ENCODE data around the gene UCN3.

The UCN3 gene, protein sequence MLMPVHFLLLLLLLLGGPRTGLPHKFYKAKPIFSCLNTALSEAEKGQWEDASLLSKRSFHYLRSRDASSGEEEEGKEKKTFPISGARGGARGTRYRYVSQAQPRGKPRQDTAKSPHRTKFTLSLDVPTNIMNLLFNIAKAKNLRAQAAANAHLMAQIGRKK

DNA sequence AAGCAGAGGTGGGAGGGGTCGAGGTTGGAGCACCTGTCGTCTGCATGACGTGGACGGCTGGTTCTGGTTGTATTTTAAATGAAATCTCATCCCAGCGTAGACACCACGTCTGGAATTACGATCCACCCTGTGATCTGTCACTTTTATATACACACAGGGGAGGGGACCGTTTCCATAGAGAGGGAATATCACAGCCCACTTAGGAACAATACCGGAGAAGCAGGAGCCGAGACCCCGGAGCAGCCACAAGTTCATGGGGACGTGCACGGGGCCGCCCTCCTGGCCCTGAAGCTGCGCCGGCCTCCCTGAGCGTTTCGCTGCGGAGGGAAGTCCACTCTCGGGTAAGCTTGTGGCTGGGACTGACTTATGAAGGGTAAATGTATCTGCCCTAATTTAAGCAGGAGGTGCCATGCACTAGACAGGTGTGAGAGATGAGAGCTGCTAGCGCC is at the start of gene UCN3:
UCN3 (plus strand) TSS at position 77 of the 449 bp plus-strand sequence. CDS start 8,755 bp downstream, outside the sequence.
- no peak for DNase-seq

DNA sequence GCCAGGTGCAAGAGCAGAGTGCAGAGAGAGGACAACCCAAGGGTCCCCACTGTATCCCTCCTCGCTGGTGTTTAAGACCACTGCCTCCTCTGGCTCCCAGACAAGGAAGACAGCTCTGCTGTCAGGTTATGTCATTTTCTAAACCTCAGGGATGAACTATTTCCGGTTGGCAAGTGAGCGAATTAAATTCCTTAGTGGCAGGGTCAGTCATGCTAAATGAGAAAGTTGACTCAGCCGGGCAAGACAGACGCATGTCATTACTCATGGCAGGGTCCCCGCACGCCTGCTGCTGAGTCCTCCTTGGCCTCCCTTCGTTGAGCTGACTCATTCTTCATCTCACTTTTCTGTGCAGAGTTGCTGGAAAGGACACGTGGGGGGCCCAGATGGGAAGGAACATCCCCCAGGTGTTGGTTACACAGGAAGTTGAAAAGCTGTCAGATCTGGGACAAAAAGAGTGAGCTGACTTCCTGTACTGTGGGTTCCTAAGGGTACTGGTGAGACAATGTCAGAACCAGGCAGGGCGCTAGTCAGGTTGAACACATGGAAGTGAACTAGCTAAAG is 47.1 kb upstream of the UCN3 start:
- DNase-seq = peak; percentile 27

DNA sequence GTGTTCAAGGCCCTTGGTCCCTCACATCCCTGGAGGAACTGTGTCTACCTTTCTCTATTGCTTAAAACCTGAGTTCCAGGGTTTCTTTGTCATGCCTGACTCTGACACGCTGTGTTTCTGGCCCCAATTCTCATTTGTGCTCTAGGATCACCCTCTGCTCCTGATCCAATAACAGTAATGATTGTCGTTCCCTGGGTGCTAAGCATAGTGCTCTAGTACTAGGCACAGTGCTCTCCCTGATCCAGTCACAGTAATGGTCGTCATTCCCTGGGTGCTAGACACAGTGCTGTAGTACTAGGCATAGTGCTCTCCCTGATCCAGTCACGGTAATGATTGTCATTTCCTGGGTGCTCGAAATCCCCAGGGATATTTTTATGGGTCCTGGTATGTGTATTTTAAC is 46.6 kb upstream of the UCN3 start:
- no peak for DNase-seq

DNA sequence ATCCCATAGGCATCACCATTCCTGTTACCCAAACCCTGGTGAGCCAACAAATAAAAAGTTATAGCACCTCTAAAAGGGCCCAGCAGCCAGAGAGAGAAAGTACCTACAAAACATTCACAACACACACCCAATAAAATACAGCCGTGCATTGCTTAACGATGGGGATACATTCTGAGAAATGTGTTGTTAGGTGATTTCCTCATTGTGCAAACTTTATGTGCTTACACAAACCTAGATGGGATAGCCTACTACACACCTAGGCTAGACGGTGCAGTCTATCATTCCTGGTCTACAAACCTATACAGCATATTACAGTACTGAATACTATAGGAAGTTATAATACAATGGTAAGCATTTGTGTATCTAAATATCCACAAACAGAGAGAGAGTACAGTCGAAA is 44.9 kb upstream of the UCN3 start:
- DNase-seq = no peak

DNA sequence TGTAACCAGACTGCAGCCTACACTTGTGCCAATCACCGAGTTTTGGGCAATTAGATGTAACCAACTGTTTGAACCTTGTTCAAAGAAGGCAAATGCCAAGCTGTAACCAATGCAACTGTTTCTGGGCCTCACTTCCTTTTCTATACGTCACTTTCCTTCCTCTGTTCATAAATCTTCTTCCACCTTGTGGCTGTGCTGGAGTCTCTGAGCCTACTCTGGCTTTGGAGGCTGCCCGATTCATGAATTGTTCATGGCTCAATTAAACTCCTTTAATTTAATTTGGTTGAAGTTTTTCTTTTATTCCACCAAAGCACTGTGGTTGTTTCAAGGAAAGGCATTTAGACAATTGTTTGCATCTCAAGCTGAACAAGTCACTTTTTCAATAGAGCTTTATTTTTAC is 43.5 kb upstream of the UCN3 start:
- DNase-seq = no peak

DNA sequence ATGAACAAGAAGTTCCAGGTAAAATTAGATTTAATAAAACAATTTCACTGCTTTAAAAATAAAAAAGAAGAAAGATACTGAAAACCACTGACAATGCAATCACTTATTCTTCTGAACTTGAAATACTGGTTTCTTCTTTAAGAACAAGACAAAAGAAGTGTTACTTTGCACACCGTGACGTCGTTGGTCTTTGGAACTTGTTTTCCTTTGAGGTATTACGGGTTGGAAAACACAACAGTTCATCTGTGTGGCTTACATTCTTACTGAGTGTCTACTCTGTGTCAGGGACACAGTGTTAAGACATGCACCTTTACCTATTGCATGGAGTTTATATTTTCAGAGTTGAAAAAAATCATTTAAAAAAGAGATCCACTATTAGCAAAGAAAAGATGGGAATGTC is 41.3 kb upstream of the UCN3 start:
- DNase-seq = no peak

DNA sequence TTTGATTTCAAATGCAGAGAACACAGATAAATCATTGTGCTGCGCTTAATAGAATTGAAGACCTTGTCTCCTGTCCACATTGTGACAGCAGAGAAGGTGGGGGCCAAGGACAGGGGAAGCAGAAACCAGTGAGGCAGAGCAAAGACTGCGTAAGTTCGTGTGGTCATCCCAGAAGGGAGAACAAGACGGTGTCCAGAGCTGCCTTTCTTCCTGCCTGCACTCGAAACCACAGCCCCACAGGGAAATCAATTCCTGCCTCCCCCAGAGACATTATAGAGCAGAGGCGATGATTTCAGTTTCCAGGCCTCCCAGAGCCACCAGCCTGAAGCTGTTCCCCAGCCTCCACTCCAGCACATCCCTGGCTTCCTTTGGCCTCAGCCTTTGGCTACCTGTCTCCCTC is 39.7 kb upstream of the UCN3 start:
- no peak for DNase-seq

DNA sequence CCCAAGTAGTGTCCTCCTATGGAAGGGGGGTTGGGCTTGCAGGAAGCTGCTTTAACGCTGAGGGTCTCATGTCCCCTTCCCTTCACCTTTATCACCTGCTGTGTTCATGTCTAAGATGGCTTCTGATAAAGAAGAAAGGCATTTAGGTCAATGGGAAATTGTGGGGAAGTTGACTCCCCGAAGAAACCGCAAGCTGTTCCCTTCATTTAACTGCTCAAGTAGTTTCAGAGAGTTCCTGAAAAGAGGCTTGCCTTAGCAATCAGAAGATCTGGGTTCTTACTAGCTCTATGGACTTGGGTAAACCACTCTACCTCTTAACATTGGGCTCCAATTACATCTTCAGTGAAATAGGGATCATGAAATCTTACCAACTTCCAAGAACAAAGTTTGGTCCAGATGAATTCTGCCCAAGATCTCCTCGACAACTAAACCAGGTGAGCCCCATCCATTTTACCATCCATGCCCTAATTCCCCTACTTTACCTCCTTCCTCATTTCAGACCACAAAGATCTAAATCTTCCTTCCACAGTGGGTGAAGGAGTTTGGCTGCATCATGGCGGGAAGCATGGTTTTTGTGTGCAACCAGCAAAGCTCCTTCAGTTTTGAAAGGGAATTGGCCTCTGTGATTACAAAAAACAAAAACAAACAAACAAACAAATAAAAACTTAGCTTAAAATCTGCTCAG is 30.4 kb upstream of the UCN3 start:
- no peak for DNase-seq

DNA sequence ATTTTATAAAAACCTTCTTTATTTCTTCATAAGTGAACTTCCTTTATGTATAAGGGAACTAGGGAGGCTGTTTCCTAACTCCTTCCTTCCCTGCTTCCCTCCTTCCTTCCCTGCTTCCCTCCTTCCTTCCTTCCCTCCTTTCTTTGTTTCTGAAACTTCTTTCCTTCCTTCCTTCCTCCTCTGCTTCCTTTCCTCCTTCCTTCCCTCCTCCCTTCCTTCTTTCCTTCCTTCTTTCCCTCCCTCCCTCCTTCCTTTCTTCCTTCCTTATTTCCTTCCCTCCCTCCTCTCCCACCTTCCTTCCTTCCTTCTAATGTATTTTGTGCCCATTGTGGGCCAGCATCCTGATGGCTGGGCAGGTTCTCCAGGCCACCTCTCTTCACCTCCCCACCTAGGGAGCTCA is 26.8 kb upstream of the UCN3 start:
- DNase-seq = no peak

DNA sequence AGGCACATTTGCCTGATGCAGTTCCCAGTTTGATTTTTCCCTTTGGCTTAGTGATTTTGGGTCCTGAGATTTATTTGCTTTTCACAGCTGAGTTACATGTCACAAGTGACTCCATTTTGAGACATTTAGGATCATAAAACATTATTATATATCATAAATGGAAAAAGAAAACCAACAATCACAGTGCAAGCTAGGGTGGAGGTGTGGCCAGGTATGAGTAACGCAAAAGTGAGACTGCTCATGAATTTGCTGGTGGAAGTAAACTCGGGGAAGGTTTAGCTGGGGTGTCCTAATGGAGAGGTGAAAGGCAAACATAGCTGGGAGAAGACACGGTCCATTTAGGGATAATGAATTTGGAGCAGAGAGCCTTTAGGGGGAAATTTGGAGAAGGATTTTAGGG is 21.7 kb upstream of the UCN3 start:
- DNase-seq = no peak

DNA sequence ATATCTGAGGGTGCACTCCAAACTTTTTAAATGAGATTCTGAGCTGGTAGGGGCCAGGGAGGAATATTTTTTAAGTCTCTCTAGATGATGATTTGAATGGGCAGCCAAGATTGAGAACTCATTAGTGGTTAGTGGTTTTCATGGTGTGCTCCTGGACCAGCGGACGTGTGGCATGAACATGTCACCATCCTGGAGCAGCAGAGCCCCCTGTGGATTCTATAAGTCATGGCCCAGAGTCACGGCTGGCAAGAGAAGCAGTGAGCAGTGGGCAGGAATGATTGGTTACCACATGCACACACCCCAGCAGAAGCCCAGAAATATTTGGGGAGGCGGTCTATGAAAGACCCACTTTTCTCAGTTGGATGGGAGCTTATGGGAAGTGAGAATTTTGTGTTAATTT is 21.2 kb upstream of the UCN3 start:
- no peak for DNase-seq

DNA sequence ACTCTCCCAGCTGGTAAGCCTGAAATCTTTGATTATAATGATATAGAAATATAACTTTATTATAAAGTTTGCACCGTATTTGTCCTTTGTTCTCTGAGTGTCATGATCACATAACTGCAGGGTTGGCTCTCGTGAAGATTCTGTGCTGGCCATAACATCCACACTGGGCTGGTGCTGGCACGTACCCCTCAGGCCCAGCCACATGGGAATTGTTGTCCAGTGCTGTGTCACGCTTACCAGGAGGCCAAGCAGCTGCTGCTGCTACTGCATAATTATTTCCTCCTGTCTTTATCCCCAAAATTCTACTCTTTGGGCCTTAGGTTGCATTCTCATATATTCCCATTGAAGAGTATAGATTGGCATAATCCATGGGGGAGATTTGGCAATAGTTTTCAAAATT is 20.8 kb upstream of the UCN3 start:
- no peak for DNase-seq

DNA sequence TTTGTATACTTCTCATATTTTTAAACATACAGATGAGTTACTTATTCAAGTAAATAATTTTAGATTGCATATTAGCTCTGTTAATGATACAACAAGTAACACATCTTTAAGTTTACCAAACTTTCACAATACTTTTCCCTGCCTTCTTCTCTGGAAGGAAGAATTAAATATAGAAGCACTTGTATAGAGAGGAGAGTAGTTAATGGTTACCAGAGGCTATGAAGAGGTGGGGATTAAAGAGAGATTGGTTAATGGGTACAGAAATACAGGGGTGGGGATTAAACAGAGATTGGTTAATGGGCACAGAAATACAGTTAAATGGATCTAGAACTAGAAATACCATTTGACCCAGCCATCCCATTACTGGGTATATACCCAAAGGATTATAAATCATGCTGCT is 20.0 kb upstream of the UCN3 start:
- no peak for DNase-seq

DNA sequence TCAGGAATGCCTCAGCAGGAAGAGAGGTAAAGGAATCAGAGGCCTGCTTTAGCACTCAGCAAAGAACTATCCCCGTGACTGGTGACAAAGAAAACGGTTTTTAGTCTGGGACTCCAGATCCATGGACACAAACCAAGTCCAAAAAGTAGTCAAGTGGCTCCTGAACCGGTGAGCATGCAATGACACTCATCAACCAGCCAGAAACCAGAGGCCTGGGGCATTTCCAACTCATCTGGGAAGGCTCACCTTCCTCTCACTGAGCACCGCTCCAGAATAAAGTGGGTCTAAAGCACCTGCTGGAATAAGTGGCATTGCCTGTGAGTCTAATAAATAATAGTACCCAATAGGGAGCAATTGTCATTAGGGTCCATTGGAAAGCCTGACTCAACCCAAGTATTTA is 17.9 kb upstream of the UCN3 start:
- no peak for DNase-seq

DNA sequence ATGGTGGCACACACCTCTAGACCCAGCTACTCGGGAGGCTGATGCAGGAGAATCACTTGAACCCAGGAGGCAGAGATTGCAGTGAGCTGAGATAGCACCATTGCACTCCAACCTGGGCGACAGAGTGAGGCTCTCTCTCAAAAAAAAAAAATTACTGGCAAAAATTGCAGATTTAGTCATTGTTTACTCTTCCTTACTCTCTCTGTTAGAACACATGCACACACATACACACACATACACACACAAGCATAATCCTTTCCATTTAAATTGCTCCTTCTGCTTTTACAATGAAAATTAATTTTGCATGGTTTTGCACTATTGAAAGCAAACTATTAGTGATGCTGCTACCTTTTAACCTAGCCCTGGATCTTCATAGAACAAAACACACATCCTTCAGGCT is 15.4 kb upstream of the UCN3 start:
- no peak for DNase-seq

DNA sequence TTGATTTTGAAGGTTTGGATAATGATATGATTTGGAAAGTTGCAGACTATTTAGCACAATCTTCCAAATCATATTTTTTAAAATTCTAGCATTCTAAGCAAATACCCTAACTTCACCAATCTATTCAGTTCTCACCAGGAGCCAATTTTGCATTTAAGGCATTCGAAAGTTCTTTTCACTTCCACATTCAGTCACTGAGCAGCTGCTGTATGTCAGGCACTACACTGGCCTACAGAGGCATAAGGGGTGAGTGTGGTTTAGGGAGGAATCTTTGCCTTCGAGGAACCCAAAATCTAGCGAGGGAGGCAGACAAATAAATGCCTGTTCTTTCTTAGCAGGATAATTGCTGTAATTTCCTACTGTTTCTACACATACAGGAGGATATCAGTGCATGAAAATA is 10.7 kb upstream of the UCN3 start:
- DNase-seq = no peak

DNA sequence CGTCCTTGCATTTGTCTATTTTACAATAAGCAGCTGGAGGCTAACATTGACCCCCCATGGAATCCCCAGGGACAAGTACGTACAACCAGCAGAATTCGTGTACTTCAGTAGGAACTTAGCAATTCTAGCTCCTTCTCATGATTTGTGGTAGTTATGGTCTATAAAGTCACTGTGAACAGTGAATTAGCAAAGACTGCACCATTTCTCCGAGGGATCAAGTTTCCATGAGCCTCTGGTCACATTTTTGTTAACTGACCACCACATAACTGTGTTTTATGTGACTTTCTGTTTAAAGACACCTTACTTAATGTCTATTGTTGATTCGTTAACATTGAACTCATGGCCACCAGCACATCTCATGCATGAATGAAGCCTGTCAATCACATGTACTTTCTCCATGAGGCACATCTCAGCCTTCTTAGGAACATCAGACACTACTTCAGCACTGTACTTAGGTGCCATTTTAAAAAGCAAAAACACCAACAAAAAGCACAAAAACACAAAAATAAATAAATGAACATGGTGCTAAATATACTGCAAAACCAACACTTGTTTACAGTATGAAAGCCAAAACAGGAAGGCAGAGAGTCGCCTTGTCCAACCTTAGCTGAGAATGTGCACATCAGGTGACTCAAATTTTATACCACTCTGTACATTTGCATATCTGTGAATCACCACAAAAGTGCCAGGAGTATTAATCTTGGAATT is 9.0 kb upstream of the UCN3 start:
- DNase-seq = no peak

DNA sequence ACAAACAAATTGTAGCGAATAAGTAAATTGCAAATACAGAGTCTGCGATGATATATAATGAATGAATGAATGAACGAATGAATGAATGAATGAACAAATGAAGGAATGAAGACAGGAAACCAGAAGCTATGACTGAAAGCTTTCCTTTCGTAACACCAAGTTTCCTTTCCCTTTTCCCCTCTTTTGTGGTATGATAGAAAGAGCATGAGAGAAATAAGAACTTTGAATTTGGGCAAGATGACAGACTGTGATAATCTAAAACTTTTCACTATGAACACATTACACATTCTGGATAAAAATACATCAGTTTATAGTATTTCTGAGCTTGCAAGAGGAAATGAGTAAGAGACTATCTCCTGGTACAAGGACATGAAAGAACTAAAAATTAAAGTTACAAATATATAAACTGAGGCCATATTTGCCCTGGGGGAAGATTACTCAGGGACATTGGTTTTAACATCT is 8.4 kb upstream of the UCN3 start:
- DNase-seq = no peak

DNA sequence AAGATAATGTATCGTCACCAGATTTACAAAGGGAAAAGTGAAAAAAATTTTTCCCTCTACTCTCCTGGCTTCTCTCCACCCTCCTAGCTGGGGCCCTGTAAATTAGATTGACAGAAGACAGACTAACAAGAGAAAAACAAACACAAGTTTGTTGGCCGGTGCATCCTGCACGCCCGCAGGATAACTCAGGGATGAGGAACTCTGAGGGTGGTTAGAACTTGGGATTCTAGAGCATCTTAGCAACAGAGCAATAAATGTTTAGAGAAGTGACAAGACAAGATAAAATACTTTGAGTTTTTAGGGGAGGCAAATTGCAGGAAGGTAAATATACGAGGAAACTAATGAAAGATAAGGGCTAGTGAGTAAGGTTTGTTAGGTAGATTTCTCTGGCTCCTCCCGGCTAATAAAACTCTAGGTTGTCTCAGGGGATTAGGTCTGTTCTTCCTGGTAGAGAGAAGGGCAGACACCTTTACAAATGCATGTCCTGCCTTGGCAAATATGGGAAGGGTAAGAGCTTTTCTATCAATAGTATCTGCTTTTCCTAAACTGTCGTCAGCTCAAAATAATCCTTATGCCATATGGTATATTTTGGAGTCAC is 4.3 kb upstream of the UCN3 start:
- no peak for DNase-seq

DNA sequence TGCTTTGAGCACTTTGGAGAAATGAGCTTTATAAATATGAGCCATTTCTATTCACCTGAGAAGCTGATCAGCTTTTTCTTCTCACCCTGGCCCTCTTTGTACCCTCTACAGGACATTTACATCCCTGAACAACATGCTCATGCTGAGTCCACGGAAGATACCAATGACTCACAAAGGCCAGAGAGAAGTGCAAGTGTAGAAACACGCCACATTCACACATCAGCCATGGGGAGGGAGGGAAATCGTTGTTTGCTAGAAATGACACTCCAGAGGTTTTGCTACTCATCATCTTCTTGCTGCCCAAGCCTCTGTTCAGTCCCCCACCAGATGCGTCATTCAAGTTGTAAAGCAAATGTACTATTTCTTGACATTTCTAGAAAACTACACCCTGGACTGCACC is 2.8 kb upstream of the UCN3 start:
- no peak for DNase-seq

DNA sequence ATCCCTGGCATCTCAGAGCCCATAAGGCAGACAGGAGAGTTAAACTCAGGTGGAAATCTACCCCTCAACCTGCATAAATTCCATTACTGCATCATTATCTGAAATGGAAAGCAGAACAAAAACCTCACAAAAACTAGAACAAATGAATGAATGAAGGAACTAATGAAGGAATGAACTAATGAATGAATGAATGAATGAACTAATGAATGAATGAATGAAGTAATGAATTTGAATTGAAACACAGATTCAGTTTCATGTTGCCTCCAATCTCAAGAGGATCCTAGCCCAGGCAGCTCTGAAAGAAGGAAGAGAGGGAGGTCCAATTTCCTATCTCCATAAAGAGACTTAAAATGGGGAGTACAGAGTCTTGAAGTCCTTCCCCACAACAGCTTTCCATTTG is 1.9 kb upstream of the UCN3 start:
- DNase-seq = no peak

DNA sequence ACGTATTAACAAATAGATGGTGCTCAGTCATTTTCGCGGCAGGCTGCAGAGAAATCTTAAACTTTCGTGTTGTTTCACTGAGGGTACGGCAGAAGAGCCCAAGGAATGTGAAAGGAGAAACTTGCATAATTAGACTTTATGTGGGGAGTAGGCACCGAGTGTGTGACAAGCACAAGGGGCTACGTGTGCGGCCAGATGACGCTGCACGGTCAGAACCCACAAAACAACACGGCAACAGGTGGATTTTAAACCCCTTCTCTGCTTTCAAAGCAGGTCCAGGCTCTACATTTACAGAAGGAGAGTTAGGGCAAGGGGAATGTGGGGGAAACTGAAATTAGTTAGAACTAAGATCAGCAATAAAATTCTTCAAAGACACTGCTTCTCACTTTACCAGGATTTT is 392 bp upstream of the UCN3 start:
- no peak for DNase-seq

DNA sequence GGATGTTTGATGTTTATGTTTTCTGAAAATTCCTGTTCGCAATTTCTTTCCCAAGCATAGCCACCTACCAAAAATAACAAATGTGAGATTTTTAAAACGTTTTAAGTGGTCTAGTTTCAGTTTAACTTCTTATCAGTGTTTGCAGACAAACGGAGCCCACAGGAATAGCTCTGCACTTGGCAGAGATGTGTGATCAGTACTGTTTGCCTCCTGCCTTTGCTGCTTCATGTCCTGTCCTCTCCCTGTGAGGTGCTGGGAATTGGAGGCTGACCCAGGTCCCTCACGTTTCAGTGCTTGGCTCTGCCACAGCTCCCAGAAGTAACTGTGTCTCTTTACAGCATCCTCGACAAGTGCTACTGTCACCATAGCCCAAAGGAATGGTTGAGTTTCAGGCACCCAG is 1.2 kb downstream of the UCN3 start:
- DNase-seq = no peak

Measured in GDM1 (cell line).